Skeletal muscle cell (primary cell): Measurements from ENCODE around the gene MYO16.

Experiments
- DNase-seq: peaks from one replicate; pipeline ENCODE4 v3.0.0-alpha.2; 2010; ENCODE audit warnings: low read depth
- H3K4me3 ChIP-seq: 2 replicates; pipeline ENCODE4 v1.5.1; 2011; ENCODE audit warnings: low read depth, mild to moderate bottlenecking, control low read depth, low read length, moderate library complexity

Gene MYO16

DNA sequence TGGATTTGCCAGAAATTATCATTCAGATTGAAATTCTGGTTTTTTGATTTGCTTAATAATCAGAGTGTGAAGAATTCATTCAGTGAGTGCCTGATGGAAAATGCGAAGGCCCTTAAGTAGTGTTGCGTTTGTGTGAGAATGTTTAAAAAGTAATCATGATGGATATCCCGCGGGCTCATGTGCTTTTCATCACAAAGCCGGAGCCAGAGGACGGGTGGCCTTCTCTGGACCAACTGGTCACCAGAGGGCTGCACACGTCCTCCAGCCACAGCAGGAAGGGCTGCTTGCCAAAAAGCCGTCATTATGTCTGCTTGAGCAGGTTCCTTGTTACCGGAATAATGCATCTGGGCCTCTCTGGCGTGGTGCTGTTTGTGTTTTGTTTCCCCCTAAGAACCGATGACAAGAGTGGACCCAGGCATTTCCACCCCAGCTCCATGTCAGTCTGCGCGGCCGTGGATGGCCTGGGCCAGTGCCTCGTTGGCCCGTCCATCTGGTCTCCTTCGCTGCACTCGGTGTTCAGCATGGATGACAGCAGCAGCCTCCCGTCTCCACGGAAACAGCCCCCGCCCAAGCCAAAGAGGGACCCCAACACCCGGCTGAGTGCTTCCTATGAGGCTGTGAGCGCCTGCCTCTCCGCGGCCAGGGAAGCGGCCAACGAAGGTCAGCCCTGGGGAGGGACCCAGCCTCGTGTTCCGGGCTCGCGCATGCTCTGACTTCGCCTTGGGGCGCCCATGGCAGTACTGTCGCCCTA, 497.7 kb downstream of the MYO16 start:
- H3K4me3 ChIP-seq, result no peak overlapping the region
- DNase-seq, result no peak

DNA sequence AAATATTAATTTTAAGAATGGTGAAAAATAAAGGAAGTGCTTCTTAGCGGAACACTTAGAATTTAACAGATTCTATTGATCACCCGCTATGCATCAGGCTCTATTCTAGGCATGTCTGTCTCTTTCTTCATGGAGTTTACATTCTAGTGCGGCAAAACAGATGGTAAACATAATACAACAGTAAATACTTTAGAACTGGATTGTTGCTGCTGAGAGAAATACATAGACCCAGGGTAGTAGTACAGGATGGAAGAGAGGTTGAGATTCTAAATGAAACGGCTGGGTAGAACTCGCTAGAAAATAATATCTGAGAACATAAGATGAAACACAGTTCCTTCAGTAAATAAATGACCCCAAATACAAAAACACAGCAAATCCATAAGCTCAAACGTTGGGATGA, 498.7 kb downstream of the MYO16 start:
- no peak overlapping the region for H3K4me3 ChIP-seq
- DNase-seq, result no peak

DNA sequence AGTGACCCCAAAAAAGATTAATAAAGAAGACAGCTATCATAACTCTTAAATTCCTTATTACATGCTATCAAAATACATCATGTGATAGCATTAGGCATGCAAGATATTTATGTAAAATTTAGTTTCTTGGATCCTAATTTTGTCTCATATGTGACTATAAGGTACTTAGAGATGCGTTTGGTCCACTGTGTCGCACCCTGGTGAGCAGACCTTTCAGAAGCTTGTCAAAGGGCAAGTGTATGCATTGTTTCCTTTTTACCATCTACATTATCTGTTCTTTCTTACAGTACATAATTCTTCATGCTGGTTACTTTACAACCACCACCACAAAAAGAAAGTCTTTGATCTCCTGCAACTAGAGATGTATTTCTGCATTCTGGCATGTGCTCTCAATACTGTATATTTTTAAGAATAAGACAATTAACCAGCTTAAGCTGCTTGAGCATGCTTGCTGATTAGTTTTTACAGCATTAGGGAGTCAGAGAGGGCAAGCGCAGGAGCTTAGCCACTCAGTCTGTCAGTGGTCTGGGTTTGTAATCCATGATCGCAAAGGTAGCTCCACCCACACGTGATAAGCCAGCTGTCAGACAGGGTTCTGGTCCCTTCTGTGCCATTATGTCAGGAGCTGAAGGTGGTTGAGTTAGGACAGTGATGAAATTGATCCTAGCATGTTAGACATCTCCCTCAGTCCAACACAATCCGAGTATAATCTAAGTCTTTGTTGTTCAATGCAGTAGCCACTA, 500.9 kb downstream of the MYO16 start:
- no peak for DNase-seq
- H3K4me3 ChIP-seq, result no peak overlapping the region

DNA sequence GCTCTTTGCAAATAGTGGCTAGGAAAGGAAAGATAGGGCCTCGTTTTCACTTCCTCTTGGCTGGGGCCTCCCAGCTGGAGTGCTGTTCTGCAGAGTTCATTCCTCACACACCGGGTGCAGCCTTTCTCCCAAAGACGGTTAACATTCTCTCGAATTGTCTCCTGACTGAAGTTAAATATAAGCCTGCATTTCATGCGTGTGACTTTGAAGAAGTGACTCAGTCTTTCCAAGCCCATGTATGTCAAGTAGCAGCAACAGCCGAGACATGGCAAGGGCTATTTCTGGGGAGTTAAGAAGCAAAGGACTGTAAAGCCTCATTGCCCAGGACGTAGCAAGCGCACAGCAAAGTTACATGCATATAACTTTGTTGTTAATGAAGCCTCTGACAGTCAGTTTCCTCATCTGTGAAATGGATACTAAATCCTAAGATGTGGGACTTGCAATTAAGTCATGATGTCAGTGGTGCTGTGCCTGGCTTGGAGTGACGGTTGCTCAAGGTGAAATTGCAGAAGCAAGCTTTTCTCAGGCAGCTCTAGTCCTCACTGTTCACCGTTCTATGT, 502.4 kb downstream of the MYO16 start:
- no peak overlapping the region for H3K4me3 ChIP-seq
- DNase-seq, result no peak

DNA sequence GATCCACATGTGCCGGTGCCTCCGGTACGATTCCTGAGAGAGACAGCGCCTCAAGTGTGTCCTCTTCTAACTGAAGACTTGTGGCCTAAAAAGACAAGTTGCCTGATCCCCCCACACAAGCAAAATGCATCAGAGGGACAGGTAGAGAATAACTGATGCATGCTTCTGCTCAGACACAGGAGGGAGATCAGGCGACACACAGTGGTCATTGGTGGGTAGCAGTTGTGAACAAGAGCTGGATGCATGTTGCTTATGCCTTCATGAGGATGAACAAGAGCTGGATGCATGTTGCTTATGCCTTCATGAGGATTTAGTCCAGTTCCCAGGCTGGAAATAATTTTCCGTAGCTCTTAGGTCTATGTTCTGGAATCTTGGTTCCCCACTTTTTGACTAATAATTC, 505.6 kb downstream of the MYO16 start:
- no peak for DNase-seq

DNA sequence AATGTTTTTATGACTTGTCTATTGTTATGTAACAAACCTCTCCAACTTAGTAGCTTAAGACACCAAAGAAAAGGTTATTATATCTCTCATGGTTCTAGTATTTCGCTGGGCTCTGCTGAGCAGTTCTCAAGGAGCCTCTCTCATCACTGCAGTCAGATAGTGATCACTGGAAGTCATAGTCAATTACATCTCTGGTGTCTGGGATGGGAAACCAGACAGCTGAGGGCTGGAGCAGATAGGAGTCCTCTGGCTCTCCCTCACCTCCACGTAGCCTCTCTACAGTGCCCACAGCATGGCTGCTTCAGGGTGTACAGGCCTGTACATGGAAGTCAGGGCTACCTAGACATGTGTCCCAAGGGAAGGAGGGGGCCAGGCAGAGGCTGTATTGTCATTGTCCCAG, 507.5 kb downstream of the MYO16 start:
- DNase-seq, result no peak

More for the DNA sequence above, 505.6 kb downstream of the MYO16 start:
- H3K4me3 ChIP-seq, result no peak overlapping the region

DNA sequence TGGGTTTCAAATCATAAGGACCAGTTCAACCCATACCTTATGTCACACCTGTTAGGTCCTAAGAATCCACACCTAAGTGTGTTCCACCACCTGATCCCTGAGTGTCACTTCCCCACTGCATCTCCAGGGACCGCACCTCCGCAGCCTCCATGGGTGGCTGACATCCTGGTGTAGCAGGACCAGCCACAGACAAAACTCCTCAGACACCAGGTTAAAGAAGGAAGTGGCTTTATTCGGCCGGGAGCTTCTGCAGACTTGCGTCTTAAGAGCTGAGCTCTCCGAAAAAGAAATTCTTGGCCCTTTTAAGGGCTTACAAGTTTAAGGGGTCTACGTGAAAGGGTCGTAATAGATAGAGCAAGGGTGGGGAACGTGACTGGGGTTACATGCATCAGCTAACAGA, 509.9 kb downstream of the MYO16 start:
- no peak overlapping the region for H3K4me3 ChIP-seq
- DNase-seq, result no peak

More for the DNA sequence above, 507.5 kb downstream of the MYO16 start:
- no peak overlapping the region for H3K4me3 ChIP-seq

DNA sequence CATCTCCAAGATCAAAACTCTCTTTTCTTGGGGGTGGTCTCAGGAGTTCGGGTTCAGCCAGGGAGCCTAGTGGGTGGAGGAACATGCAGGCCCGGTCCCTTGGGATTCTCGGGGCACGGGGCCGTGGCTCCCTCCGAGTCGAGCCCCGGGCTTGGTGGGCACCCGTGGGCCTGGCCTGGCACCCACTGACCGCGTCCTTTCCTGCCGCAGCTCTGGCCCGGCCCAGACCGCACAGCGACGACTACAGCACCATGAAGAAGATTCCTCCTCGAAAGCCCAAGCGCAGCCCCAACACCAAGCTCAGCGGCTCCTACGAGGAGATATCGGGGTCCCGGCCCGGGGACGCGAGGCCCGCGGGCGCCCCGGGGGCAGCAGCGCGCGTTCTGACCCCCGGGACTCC, 510.6 kb downstream of the MYO16 start:
- DNase-seq, result no peak
- H3K4me3 ChIP-seq, result no peak overlapping the region

DNA sequence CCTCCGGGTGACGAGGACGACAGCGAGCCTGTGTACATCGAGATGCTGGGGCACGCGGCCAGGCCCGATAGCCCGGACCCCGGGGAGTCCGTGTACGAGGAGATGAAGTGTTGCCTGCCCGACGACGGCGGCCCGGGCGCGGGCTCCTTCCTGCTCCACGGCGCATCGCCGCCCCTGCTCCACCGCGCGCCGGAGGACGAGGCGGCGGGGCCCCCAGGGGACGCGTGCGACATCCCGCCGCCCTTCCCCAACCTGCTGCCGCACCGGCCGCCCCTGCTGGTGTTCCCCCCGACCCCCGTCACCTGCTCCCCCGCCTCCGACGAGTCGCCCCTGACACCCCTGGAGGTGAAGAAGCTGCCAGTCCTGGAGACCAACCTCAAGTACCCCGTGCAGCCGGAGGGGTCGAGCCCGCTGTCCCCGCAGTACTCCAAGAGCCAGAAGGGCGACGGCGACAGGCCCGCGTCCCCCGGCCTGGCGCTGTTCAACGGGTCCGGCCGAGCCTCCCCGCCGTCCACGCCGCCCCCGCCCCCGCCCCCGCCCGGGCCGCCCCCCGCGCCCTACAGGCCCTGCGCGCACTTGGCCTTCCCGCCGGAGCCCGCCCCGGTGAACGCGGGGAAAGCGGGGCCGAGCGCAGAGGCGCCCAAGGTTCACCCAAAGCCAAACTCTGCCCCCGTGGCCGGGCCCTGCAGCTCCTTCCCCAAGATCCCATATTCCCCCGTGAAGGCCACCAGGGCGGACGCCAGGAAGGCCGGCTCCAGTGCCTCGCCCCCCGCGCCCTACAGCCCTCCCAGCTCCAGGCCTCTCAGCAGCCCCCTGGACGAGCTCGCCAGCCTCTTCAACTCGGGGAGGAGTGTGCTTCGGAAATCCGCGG, 511.3 kb downstream of the MYO16 start:
- DNase-seq, result no peak
- H3K4me3 ChIP-seq, result peak overlapping the region; percentile 25

DNA sequence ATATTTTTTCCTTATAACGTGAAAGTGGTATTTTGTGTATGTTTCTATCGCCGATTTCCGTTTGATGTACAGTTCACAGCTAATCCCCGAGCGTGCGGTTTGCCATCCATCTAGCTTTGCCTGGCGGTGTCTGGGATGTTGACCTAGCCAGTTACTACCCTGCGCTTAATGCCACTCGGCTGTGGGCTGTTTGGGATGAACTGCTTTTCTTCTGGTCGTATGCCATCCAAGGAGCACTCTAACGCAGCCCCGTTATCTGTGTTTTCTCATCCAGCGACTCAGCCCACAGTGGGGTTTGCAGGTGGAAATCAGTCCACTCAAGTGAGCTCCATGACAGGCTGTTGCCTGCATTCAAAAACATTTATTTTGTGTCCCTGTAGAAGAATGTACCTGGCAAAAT, 512.3 kb downstream of the MYO16 start:
- no peak overlapping the region for H3K4me3 ChIP-seq
- no peak for DNase-seq

DNA sequence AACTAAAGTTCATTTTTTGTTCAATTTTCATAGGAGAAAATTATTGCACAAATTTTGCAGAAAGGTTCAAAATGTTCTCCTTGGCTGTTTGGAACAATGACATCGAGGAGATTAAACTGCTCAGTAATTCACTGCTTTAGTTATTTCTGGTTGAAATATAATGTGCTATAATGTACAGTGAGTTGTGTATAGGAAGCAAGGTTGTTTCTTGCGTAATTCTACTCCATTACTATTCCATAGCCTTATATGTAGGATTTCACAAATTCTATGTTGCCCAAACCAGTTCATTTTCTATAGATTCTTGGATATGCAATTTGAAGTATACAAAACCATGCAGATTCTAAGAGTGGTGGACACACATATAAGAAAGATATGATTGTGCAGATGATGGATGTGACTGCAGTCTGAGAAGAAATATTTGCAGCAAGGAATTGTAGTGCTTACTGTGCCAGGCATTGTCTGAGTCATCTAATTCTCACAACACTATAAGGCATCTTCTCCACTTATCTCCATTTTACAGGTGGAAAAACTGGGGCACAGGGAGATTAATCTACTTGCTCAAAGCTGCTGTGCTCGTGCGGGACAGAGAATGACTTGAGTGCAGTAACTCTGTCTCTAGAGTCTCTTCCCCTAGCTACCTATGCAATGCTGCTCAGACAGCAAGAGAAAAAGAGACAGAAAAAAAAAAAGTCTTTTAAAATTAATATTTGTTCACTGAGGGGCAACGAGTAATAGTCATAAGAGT, 515.5 kb downstream of the MYO16 start:
- no peak for DNase-seq
- H3K4me3 ChIP-seq, result no peak overlapping the region

DNA sequence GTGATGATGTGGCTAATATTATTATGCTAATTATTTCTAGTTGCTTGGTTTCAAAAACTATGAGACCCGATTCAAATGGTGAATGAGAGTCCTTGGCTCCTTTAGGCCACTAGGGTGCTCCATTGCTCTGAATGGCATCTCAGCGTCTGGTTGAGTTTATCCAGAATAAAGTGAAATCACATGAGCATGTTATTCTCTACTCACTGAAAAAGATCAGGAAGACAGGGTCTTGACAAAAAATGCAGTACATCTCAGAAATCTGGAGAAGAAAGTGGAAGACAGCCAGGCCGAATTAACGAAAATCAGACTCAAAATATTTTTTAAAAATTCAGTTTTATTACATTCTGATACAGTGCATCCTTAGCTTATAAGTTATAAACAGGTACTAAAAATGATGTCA, 516.2 kb downstream of the MYO16 start:
- DNase-seq, result no peak
- H3K4me3 ChIP-seq, result no peak overlapping the region

DNA sequence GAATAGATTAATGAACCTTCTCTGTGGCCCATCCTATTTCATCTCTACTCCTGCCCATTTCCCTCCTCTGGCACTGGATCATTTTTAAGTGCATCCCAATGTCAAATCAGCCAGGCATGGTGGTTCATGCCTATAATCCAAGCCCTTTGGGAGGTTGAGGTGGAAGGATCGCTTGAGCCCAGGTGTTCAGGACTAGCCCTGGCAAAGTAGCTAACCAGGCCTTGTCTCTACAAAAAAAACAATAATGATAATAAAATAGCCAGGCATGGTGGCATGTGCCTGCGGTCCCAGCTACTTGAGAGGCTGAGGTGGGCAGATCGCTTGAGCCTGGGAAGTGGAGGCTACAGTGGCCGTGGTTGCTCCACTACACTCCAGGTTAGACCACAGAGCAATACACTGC, 517.0 kb downstream of the MYO16 start:
- H3K4me3 ChIP-seq, result no peak overlapping the region
- DNase-seq, result no peak

DNA sequence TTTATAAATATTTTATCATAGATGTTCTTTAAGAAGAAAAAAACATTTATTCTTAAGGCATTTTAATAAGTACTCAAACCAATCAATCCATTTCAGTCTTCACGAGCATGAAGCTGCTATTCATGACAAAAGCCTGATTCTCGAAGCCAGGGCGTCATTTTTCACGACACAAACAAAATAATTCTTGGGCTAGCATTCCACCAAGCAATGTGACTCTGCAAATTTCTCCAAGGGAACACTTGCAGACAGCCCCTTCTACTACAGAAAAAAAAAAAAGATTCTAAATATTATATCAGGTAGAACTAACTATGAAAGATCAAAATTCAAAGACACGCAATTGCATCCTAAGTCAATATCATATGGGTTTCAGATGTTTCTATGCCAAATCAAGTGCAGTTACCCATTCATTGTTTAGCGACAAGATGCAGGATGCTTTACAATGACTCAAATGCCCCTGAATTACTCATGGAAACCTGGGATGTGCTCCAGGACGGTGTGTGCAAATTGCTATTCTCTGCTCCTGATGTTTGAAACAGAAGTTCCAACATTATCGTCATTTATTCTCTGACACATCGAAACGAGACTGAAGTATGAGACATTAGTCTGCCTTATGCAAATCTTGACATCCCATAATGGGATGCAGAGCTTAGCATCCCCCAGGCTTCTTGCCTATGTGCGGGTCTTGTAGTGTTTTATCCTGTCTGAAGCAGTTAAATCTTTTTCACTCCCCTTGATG, 517.7 kb downstream of the MYO16 start:
- H3K4me3 ChIP-seq, result no peak overlapping the region
- DNase-seq, result peak; percentile 87

DNA sequence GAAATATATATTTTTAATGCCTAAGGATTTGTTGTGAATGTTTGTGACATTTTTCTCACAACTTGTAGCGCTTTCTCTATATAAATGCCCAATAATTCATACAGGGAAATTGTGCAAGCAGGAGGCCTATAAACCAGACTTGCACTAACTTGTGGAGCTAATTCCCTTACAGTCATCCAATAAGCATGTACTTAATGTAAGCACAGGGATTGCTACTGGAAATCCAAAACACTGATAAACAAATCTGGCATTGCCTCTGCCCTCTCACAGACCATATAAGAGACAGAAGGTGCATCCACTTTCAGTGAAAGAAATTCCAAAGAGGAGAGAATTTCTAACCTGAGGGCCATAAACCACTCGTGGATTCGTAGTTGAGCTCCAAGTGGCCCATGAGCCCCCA, 518.8 kb downstream of the MYO16 start:
- peak; percentile 52 for DNase-seq
- no peak overlapping the region for H3K4me3 ChIP-seq

DNA sequence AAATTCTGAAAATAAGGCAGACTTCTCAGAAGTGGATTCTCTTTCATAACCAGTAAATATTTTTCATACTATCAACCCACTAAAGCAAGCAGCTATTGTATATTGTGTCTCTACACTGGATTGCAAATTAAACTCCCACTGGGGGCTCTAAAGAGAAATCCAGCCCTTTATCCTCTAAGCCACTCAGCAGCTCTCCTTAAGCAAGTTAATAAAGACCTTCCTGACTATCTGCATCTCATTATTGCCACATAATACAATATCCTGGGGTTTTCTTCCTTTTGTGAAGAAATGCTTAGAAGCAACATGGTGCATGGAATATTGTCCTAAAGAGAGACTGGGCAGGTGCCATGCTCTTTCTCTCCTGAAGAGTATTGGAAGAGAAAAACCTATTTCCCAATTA, 521.3 kb downstream of the MYO16 start:
- no peak overlapping the region for H3K4me3 ChIP-seq
- DNase-seq, result no peak

DNA sequence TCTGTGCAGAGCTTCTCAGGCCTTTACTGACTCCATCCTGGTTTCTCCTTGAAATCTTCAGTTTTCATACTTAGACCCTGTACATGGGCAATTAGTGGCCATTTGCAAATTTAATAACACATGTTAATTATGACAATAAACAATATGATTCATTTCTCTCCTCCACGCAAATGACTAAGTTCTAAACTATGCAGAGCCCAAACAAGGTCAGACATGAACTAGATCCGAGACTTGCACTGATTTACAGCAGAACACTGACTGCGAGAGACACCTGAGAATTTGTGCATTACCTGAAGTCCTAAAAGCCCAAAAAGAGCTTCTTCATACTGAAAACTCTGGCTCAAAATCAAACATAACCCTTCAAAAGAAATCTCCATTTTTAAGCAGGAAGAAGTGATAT, 521.8 kb downstream of the MYO16 start:
- H3K4me3 ChIP-seq, result no peak overlapping the region
- no peak for DNase-seq

DNA sequence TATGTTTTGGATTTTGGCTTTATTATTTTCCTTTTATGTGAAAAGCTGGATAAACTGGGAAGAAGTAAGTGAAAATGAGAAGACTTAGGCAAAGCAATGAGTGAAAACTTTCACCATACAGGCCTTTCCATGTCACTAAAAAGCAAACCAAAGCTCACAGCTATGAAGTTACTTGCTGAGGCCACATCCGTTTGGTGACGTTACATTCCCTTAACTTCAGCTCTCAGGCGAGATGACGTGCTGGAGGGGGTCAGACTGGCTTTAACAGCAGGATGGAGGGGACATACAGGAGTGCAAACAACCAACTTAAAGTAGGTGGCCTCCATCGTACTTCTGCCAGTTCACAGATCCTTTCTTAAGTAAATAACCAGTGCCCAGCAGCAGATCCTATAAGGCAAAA, 522.3 kb downstream of the MYO16 start:
- H3K4me3 ChIP-seq, result no peak overlapping the region
- no peak for DNase-seq
